GM18867 (cell line): Measurements from ENCODE around the gene TLCD4.
"Not testable (repeated sequence)": the region's sequence is repeated elsewhere in the genome, so short reads cannot be mapped to it uniquely, and the experiment has no call there.

Source experiments
- ATAC-seq: cut with Tn5 transposase; IDR thresholded peaks from one replicate; pipeline ENCODE4 v1.9.1; 2021; ENCODE audit warnings: mild to moderate bottlenecking, moderate library complexity; ENCODE audit not compliant: unreplicated experiment

The TLCD4 gene

GRCh38 chr1:95145493-95145892 is 28.3 kb downstream of the TLCD4 start:
- peak; percentile 48 for ATAC-seq

GRCh38 chr1:95146637-95147036 is 29.5 kb downstream of the TLCD4 start:
- peak; percentile 78 for ATAC-seq

GRCh38 chr1:95154096-95154495 is 36.9 kb downstream of the TLCD4 start:
- ATAC-seq = no peak

GRCh38 chr1:95165569-95165968 is 48.4 kb downstream of the TLCD4 start:
- not testable (repeated sequence) for ATAC-seq
